ENCODE measurements around the gene OPALIN. TPM values are rescaled to one million over a fixed set of nuclear protein-coding genes. Genes with fewer than 3 reads are reported as not detected.

OPALIN gene
- total RNA-seq, 1 donor from 2014 or later, result not detected

DNA sequence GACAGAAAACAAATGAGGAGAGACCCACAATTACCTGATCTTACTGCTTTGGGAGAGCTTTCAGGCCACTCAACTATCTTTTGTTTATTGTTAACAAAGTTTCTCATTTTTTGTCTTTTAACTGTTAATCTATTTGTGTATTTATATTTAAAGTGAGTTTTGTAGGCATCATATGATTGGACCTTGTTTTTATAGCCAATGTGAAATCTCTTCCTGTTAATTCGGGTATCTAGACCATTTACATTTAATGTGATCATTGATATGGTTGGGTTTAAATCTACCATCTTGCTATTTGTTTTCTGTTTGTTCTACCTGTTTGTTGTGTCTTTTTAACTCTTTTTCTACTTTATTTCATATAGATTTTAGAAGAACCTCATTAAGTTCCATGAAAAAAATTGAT is 12.5 kb downstream of the OPALIN start:
- ATAC-seq (ENCODE audit: low read depth), result no peak
- Mint-ChIP-seq H3K27me3 (no peaks in the 10 kb centered on the region), H3K4me1 (peaks cover 6% of the 10 kb centered on the region), H3K36me3 (ENCODE audit: low read depth) (no peaks in the 10 kb centered on the region), H3K27ac (no peak overlapping the region), H3K4me3 (no peak overlapping the region), H3K9me3 (no peaks in the 10 kb centered on the region)
- TF ChIP-seq, protein P1, sequence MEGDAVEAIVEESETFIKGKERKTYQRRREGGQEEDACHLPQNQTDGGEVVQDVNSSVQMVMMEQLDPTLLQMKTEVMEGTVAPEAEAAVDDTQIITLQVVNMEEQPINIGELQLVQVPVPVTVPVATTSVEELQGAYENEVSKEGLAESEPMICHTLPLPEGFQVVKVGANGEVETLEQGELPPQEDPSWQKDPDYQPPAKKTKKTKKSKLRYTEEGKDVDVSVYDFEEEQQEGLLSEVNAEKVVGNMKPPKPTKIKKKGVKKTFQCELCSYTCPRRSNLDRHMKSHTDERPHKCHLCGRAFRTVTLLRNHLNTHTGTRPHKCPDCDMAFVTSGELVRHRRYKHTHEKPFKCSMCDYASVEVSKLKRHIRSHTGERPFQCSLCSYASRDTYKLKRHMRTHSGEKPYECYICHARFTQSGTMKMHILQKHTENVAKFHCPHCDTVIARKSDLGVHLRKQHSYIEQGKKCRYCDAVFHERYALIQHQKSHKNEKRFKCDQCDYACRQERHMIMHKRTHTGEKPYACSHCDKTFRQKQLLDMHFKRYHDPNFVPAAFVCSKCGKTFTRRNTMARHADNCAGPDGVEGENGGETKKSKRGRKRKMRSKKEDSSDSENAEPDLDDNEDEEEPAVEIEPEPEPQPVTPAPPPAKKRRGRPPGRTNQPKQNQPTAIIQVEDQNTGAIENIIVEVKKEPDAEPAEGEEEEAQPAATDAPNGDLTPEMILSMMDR (IDR thresholded peaks at IDR 0.05), result no peak
- ChIA-PET CTCF (no interaction called here), POLR2A (no interaction called here)
- intact Hi-C loops (cut with micrococcal nuclease), result no loop called here
- no peak for DNase-seq

- peaks cover 6% of the 10 kb centered on the region for H3K4me1 Mint-ChIP-seq
- no peak for ATAC-seq (ENCODE audit: low read depth)
- H3K9me3 Mint-ChIP-seq, result no peaks in the 10 kb centered on the region
- H3K36me3 Mint-ChIP-seq (ENCODE audit: low read depth), result no peaks in the 10 kb centered on the region
- intact Hi-C loops (cut with micrococcal nuclease), result no loop called here
- ChIA-PET CTCF (no interaction called here), POLR2A (no interaction called here)
- TF ChIP-seq, protein P1 (IDR thresholded peaks at IDR 0.05), result no peak
- no peak for DNase-seq
- no peaks in the 10 kb centered on the region for H3K27me3 Mint-ChIP-seq
- H3K4me3 Mint-ChIP-seq, result no peak overlapping the region
- H3K27ac Mint-ChIP-seq, result no peak overlapping the region
Observed at GRCh38 chr10:96345222-96345621, 13.6 kb downstream of the OPALIN start.

DNA sequence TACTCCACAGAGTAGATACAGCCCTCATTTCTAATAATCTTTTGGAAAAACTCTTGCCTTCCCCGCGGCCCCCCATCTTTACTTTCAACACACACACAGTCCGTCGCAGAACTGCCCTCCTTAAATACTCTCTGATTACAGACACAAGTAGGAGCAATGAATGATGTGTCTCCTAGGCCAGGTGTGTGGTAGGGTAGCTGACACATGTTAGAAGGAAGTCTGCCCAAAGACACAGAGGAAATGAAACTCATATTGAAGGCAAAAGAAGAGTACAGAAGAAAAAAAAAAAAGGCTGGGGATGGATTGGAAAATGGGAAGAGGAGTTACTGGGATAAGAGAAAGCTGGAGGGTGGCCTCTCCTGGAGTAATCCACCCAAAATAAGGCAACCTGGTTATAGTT is 14.6 kb downstream of the OPALIN start:
- Mint-ChIP-seq H3K9me3 (no peaks in the 10 kb centered on the region), H3K4me1 (peaks cover 6% of the 10 kb centered on the region), H3K4me3 (no peak overlapping the region), H3K27me3 (no peaks in the 10 kb centered on the region), H3K36me3 (ENCODE audit: low read depth) (no peaks in the 10 kb centered on the region), H3K27ac (no peak overlapping the region)
- TF ChIP-seq, protein P1 (IDR thresholded peaks at IDR 0.05), result no peak
- no peak for DNase-seq
- ChIA-PET POLR2A (interaction anchor here (0.7 kb wide), 1 partner anchor 122 kb away, joined by 3 read pairs; no protein-coding TSS in a partner anchor), CTCF (interaction anchor here (1.1 kb wide), 1 partner anchor 326 kb away, joined by 3 read pairs; no protein-coding TSS in a partner anchor)
- no peak for ATAC-seq (ENCODE audit: low read depth)
- intact Hi-C loops (cut with micrococcal nuclease), result no loop called here

DNA sequence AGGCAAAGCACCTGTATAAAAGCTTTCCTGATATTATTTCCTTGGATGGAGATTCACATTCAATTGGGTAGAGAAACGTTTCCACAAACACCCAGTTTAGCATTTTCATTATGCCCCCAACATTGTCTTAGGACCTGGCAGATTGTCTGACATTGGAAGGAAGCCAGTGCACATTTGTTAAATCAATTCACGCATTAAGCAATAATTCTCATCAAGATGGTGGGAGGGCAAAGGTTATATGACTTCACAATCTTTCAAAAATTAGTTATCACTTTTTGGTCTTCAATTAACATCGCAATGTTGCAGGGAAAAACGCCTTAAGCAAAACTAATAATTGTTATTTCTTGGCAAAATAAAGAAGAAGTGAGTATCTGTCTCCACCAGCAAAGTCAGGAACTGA is 16.4 kb downstream of the OPALIN start:
- no peak for DNase-seq
- Mint-ChIP-seq H3K4me3 (no peak overlapping the region), H3K4me1 (peaks cover 6% of the 10 kb centered on the region), H3K27ac (no peak overlapping the region), H3K27me3 (no peaks in the 10 kb centered on the region), H3K36me3 (ENCODE audit: low read depth) (no peaks in the 10 kb centered on the region), H3K9me3 (no peaks in the 10 kb centered on the region)
- ATAC-seq (ENCODE audit: low read depth), result no peak
- POLR2A ChIA-PET, result no interaction called here
- CTCF ChIA-PET, result interaction anchor here (1.6 kb wide), 1 partner anchor 325 kb away, joined by 3 read pairs; no protein-coding TSS in a partner anchor
- intact Hi-C loops (cut with micrococcal nuclease), result no loop called here
- TF ChIP-seq, protein P1 (IDR thresholded peaks at IDR 0.05), result no peak

GRCh38 chr10:96341219-96342182 is 17.3 kb downstream of the OPALIN start:
- no peak for DNase-seq
- H3K27me3 Mint-ChIP-seq, result no peaks in the 10 kb centered on the region
- H3K36me3 Mint-ChIP-seq (ENCODE audit: low read depth), result no peaks in the 10 kb centered on the region
- H3K4me3 Mint-ChIP-seq, result no peak overlapping the region
- ATAC-seq (ENCODE audit: low read depth), result no peak
- H3K9me3 Mint-ChIP-seq, result no peaks in the 10 kb centered on the region
- ChIA-PET CTCF (interaction anchor here (0.6 to 4.5 kb wide), 5 partner anchors 24 to 328 kb away, joined by 3 to 24 read pairs (median 4); no protein-coding TSS in a partner anchor), POLR2A (no interaction called here)
- peaks cover 6% of the 10 kb centered on the region for H3K4me1 Mint-ChIP-seq
- H3K27ac Mint-ChIP-seq, result no peak overlapping the region
- intact Hi-C loops (cut with micrococcal nuclease), result no loop called here
- TF ChIP-seq, protein P1 (IDR thresholded peaks at IDR 0.05), result no peak
